ENCODE data around the gene CCDC137. TPM values are rescaled to one million over a fixed set of nuclear protein-coding genes. Genes with fewer than 3 reads are reported as not detected.

CCDC137 gene
- polyA plus RNA-seq, 1 donor from 2014 or later, result 12.2 TPM

DNA sequence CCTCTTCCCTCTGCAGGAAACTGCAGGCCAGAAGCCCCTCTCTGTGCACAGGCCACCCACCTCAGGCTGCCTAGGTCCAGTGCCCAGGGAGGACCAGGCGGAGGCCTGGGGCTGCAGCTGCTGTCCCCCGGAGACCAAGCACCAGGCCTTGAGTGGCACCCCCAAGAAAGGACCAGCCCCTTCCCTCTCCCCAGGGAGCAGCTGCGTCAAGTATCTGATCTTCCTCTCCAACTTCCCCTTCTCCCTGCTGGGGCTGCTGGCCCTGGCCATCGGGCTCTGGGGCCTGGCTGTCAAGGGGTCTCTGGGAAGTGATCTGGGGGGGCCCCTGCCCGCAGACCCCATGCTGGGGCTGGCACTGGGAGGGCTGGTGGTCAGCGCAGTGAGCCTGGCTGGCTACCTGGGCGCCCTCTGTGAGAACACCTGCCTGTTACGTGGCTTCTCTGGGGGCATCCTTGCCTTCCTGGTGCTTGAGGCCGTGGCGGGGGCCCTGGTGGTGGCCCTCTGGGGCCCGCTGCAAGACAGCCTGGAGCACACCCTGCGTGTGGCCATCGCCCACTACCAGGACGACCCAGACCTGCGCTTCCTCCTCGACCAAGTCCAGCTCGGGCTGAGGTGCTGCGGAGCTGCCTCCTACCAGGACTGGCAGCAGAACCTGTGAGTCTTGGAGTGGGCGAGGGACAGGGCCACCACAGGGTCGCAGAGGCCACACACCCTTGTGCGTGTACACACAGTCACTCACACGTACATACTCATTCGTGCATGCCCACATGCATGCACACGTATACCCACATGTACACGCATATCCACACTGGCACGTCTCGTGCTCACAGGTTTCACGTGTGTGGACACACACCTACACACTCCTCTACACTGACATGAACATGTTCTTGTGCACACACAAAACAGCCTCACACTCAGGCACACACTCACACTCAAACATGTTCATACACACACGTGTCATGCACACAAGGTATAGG is 21.3 kb upstream of the CCDC137 start:
- Histone ChIP-seq H2AFZ (ENCODE audit: low read depth, low read length) (no peak overlapping the region), H3K36me3 (ENCODE audit: insufficient read depth, low read length) (no peaks in the 10 kb centered on the region), H4K20me1 (ENCODE audit: insufficient read depth) (no peaks in the 10 kb centered on the region), H3F3A (ENCODE audit: insufficient read depth, low read length, poor library complexity, severe bottlenecking) (no peaks in the 10 kb centered on the region), H3K27ac (ENCODE audit: low read length) (no peak overlapping the region), H3K79me2 (replicated peaks; ENCODE audit: insufficient read depth, low read length) (no peaks in the 10 kb centered on the region), H3K9me3 (ENCODE audit: low read length) (peaks cover 7% of the 10 kb centered on the region), H3K27me3 (ENCODE audit: insufficient read depth, low read depth, low read length) (peaks cover 11% of the 10 kb centered on the region), H3K9ac (ENCODE audit: low read length) (no peak overlapping the region), H3K4me2 (ENCODE audit: low read length) (no peak overlapping the region), H3K4me3 (ENCODE audit: low read length) (no peak overlapping the region), H3K9me2 (ENCODE audit: insufficient read depth, low read length) (no peaks in the 10 kb centered on the region)
- TF ChIP-seq EP300 (conservative IDR thresholded peaks at IDR 0.05; ENCODE audit: poor library complexity, severe bottlenecking), result no peak
- TF ChIP-seq SMC3 (conservative IDR thresholded peaks at IDR 0.05; ENCODE audit: poor library complexity), result no peak
- TF ChIP-seq EZH2 (IDR thresholded peaks at IDR 0.05; ENCODE audit: borderline replicate concordance, insufficient read depth, low read length, poor library complexity, severe bottlenecking), result no peak
- TF ChIP-seq POLR2AphosphoS5 (IDR thresholded peaks at IDR 0.05), result no peak
- no peak for TF ChIP-seq RAD21 (conservative IDR thresholded peaks at IDR 0.05)
- TF ChIP-seq, protein P1, sequence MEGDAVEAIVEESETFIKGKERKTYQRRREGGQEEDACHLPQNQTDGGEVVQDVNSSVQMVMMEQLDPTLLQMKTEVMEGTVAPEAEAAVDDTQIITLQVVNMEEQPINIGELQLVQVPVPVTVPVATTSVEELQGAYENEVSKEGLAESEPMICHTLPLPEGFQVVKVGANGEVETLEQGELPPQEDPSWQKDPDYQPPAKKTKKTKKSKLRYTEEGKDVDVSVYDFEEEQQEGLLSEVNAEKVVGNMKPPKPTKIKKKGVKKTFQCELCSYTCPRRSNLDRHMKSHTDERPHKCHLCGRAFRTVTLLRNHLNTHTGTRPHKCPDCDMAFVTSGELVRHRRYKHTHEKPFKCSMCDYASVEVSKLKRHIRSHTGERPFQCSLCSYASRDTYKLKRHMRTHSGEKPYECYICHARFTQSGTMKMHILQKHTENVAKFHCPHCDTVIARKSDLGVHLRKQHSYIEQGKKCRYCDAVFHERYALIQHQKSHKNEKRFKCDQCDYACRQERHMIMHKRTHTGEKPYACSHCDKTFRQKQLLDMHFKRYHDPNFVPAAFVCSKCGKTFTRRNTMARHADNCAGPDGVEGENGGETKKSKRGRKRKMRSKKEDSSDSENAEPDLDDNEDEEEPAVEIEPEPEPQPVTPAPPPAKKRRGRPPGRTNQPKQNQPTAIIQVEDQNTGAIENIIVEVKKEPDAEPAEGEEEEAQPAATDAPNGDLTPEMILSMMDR (IDR thresholded peaks at IDR 0.05; ENCODE audit: poor library complexity, severe bottlenecking), result no peak
- TF ChIP-seq, protein P2, sequence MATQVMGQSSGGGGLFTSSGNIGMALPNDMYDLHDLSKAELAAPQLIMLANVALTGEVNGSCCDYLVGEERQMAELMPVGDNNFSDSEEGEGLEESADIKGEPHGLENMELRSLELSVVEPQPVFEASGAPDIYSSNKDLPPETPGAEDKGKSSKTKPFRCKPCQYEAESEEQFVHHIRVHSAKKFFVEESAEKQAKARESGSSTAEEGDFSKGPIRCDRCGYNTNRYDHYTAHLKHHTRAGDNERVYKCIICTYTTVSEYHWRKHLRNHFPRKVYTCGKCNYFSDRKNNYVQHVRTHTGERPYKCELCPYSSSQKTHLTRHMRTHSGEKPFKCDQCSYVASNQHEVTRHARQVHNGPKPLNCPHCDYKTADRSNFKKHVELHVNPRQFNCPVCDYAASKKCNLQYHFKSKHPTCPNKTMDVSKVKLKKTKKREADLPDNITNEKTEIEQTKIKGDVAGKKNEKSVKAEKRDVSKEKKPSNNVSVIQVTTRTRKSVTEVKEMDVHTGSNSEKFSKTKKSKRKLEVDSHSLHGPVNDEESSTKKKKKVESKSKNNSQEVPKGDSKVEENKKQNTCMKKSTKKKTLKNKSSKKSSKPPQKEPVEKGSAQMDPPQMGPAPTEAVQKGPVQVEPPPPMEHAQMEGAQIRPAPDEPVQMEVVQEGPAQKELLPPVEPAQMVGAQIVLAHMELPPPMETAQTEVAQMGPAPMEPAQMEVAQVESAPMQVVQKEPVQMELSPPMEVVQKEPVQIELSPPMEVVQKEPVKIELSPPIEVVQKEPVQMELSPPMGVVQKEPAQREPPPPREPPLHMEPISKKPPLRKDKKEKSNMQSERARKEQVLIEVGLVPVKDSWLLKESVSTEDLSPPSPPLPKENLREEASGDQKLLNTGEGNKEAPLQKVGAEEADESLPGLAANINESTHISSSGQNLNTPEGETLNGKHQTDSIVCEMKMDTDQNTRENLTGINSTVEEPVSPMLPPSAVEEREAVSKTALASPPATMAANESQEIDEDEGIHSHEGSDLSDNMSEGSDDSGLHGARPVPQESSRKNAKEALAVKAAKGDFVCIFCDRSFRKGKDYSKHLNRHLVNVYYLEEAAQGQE (IDR thresholded peaks at IDR 0.05; ENCODE audit: borderline replicate concordance), result no peak

DNA sequence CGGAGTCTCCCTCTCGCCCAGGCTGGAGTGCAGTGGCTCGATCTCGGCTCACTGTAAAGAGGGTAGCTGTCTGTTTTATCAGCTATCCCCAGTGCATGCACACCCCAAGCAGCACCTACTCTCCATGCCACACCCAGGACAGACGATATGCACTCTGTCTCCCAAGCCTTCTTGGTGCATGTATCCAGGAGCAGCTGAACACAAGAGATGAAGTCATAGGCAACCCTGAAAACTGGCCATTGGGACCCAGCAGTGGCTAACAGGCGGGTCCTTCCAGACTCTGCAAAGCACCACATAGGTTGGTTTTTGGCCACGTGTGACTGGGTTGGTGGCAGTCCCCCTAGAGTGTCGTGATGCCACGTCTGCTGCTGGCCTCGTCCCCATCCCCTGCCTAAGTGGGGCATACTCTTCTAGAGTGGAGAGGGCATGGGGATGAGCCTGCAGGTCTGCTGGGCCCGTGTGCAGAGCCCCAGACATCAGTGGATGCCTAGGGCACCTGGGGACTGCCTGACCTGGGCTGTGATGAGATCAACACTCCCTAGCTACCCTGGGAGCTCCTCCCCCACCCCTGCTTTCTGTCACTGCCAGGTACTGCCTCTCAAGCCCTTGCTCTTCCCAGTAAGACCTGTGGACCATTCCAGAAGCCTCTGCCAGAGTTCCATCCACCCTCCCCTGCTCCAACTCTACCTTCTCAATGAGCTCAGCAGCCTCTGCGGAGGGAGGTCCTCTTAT is 19.5 kb upstream of the CCDC137 start:
- Histone ChIP-seq H3K9me2 (ENCODE audit: insufficient read depth, low read length) (no peaks in the 10 kb centered on the region), H3K9ac (ENCODE audit: low read length) (no peak overlapping the region), H3K79me2 (replicated peaks; ENCODE audit: insufficient read depth, low read length) (no peaks in the 10 kb centered on the region), H3K4me2 (ENCODE audit: low read length) (no peak overlapping the region), H2AFZ (ENCODE audit: low read depth, low read length) (no peak overlapping the region), H3K9me3 (ENCODE audit: low read length) (peaks cover 7% of the 10 kb centered on the region), H4K20me1 (ENCODE audit: insufficient read depth) (no peaks in the 10 kb centered on the region), H3F3A (ENCODE audit: insufficient read depth, low read length, poor library complexity, severe bottlenecking) (no peaks in the 10 kb centered on the region), H3K36me3 (ENCODE audit: insufficient read depth, low read length) (no peaks in the 10 kb centered on the region), H3K27ac (ENCODE audit: low read length) (no peak overlapping the region), H3K4me3 (ENCODE audit: low read length) (no peak overlapping the region), H3K27me3 (ENCODE audit: insufficient read depth, low read depth, low read length) (peaks cover 11% of the 10 kb centered on the region)
- TF ChIP-seq, protein P2 (IDR thresholded peaks at IDR 0.05; ENCODE audit: borderline replicate concordance), result no peak
- TF ChIP-seq RAD21 (conservative IDR thresholded peaks at IDR 0.05) (no peak), POLR2AphosphoS5 (IDR thresholded peaks at IDR 0.05) (no peak), EP300 (conservative IDR thresholded peaks at IDR 0.05; ENCODE audit: poor library complexity, severe bottlenecking) (no peak), EZH2 (IDR thresholded peaks at IDR 0.05; ENCODE audit: borderline replicate concordance, insufficient read depth, low read length, poor library complexity, severe bottlenecking) (no peak), MXI1 (conservative IDR thresholded peaks at IDR 0.05; ENCODE audit: poor library complexity, severe bottlenecking) (no peak), TAF1 (IDR thresholded peaks at IDR 0.05; ENCODE audit: low read depth) (no peak), SMC3 (conservative IDR thresholded peaks at IDR 0.05; ENCODE audit: poor library complexity) (no peak)
- TF ChIP-seq, protein P1 (IDR thresholded peaks at IDR 0.05; ENCODE audit: poor library complexity, severe bottlenecking), result no peak
